OCI-M2 (cell line): ENCODE data around the gene FBXW2.

Experiments used
- DNase-seq: peaks from one replicate; lab custom pipeline; 2025; ENCODE audit not compliant: unreplicated experiment; lab: John Stamatoyannopoulos, UW

Gene FBXW2

GRCh38 chr9:120745278-120745677 lies 47.9 kb downstream of the FBXW2 start:
- DNase-seq: no peak

- DNase-seq: no peak
These were observed 50.2 kb downstream of the FBXW2 start for GRCh38 chr9:120742951-120743416.

GRCh38 chr9:120741701-120742100 lies 51.5 kb downstream of the FBXW2 start:
- DNase-seq: no peak

GRCh38 chr9:120741191-120741590 lies 52.0 kb downstream of the FBXW2 start:
- DNase-seq: no peak

- DNase-seq: no peak
These were observed 53.1 kb downstream of the FBXW2 start for GRCh38 chr9:120740132-120740531.

- DNase-seq: no peak
These were observed 55.6 kb downstream of the FBXW2 start for GRCh38 chr9:120737416-120738165.

GRCh38 chr9:120736881-120737280 lies 56.3 kb downstream of the FBXW2 start:
- no peak for DNase-seq

GRCh38 chr9:120735415-120736126 lies 57.6 kb downstream of the FBXW2 start:
- no peak for DNase-seq

- no peak for DNase-seq
These were observed 58.4 kb downstream of the FBXW2 start for GRCh38 chr9:120734607-120735410.

- no peak for DNase-seq
These were observed 60.0 kb downstream of the FBXW2 start for GRCh38 chr9:120733190-120733589.

- DNase-seq: no peak
These were observed 62.3 kb downstream of the FBXW2 start for GRCh38 chr9:120730654-120731514.

- no peak for DNase-seq
These were observed 63.4 kb downstream of the FBXW2 start for GRCh38 chr9:120729791-120730241.

- no peak for DNase-seq
These were observed 66.7 kb downstream of the FBXW2 start for GRCh38 chr9:120726484-120726883.

GRCh38 chr9:120725907-120726306 lies 67.3 kb downstream of the FBXW2 start:
- DNase-seq: no peak

GRCh38 chr9:120724757-120725400 lies 68.3 kb downstream of the FBXW2 start:
- DNase-seq: no peak

GRCh38 chr9:120723565-120723964 lies 69.7 kb downstream of the FBXW2 start:
- DNase-seq: no peak

GRCh38 chr9:120720404-120720803 lies 72.8 kb downstream of the FBXW2 start:
- DNase-seq: no peak

GRCh38 chr9:120718316-120718715 lies 74.9 kb downstream of the FBXW2 start:
- no peak for DNase-seq

GRCh38 chr9:120717176-120717575 lies 76.0 kb downstream of the FBXW2 start:
- no peak for DNase-seq

- no peak for DNase-seq
These were observed 76.7 kb downstream of the FBXW2 start for GRCh38 chr9:120716483-120716882.
